GM12873 (cell line): ENCODE measurements around the gene SRR.

Experiments
- CTCF ChIP-seq: IDR thresholded peaks from 2 replicates; pipeline ENCODE4 v1.5.1; 2012; ENCODE audit warnings: low read depth, mild to moderate bottlenecking, moderate library complexity, low read length, control low read depth; ENCODE audit not compliant: insufficient read depth; ENCODE audit errors: missing control alignments

The SRR gene

GRCh38 chr17:2321399-2321798, 17.6 kb downstream of the SRR start:
- TF ChIP-seq CTCF, result no peak

- TF ChIP-seq CTCF, result no peak
Observed at GRCh38 chr17:2323629-2324314, 20.0 kb downstream of the SRR start.

GRCh38 chr17:2331303-2331702, 27.6 kb downstream of the SRR start:
- no peak for TF ChIP-seq CTCF

- TF ChIP-seq CTCF, result no peak
Observed at GRCh38 chr17:2335726-2336214, 32.0 kb downstream of the SRR start.

GRCh38 chr17:2336215-2336851, 32.6 kb downstream of the SRR start, which contains the start of gene TSR1:
TSR1 (minus strand) TSS chr17:2336457; CDS start chr17:2336427, 30 bp downstream.
- TF ChIP-seq CTCF, result peak; percentile 29

- TF ChIP-seq CTCF, result no peak
Observed at GRCh38 chr17:2336852-2337543, 33.2 kb downstream of the SRR start, which contains the start of gene SGSM2. SGSM2 (plus strand) TSS chr17:2337501; CDS start chr17:2337689, 188 bp downstream.
